GM18870 (cell line): Measurements from ENCODE around the gene PLAGL1.
"Not testable (repeated sequence)": the region's sequence is repeated elsewhere in the genome, so short reads cannot be mapped to it uniquely, and the experiment has no call there.

Experiments used
- ATAC-seq: cut with Tn5 transposase; IDR thresholded peaks from one replicate; pipeline ENCODE4 v1.9.1; 2021; ENCODE audit warnings: moderate library complexity; ENCODE audit not compliant: unreplicated experiment

Gene PLAGL1

DNA sequence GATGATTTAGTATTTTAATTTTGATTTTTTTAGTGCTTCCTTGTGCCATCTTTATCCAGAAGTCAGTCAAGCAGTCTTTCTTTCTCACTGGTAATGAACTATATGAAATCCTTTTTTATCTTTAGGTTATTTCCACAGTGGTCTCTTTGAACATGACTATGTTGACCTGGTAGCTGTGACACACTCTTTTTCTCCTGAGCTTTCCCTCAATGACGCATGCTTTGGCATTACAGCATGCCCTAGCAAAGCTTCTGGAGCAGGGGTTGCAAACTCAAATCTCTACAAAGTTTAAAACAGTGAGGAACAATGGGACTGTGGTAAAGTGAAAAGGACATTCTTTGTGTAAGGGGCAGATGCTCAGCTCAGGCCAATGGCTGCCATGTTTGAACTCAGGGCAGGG lies 4.5 kb upstream of the PLAGL1 start:
- ATAC-seq, result no peak

DNA sequence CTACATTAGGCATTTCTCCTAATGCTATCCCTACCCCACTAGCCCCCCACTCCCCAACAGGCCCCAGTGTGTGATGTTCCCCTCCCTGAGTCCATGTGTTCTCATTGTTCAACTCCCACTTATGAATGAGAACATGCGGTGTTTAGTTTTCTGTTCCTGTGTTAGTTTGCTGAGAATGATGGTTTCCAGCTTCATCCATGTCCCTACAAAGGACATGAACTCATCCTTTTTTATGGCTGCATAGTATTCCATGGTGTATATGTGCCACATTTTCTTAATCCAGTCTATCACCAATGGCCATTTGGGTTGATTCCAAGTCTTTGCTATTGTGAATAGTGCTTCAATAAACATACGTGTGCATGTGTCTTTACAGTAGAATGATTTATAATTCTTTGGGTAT lies 1.6 kb upstream of the PLAGL1 start:
- not testable (repeated sequence) for ATAC-seq

DNA sequence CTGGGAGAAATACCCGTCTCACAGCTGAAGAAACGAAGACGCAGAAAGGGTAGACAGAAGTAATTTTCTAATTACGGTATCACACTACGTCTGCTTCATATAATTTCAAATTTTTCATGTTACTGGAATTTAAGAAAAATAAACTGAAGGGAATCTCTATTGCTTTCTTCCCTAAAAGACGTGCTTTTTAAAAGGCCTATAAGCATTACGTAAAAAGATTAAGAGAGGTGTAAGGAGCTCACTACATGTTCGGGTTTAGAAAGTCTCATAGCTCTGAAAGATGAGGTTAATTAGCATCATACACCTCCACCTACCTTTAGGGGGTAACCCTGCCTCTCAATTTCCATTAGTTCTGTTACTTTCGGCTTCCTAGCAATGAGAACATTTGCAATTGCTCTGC lies 787 bp upstream of the PLAGL1 start:
- no peak for ATAC-seq

DNA sequence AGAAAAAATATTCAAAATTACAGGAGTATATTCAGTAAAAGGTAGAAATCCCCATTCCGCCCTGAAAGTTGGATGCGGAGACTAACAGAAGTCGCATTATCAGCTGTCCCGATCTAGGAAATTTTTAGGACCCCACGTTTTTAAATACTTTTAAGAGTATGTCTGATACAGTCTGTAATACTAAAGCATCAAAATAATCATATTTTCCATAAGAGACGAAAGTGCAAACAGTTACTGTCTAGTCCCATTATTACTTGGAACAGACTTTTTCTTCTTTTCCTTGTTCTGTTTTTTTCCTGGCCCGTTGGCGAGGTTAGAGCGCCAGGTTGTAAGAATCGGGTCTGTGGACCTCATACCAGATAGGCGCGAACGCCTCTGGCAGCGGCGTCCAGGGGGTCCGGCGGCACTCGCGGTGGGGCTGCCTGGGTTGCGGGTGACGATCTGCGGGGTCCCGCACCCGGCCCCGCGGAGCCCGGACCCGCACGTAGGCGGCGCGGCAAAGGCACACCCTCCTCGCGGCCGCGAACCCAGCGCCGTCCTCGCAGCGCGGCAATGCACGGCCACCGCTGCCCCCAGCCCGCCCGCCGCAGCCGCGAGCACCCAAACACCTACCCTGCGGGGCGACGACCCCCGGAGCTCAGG lies 460 bp downstream of the PLAGL1 start:
- ATAC-seq, result no peak

DNA sequence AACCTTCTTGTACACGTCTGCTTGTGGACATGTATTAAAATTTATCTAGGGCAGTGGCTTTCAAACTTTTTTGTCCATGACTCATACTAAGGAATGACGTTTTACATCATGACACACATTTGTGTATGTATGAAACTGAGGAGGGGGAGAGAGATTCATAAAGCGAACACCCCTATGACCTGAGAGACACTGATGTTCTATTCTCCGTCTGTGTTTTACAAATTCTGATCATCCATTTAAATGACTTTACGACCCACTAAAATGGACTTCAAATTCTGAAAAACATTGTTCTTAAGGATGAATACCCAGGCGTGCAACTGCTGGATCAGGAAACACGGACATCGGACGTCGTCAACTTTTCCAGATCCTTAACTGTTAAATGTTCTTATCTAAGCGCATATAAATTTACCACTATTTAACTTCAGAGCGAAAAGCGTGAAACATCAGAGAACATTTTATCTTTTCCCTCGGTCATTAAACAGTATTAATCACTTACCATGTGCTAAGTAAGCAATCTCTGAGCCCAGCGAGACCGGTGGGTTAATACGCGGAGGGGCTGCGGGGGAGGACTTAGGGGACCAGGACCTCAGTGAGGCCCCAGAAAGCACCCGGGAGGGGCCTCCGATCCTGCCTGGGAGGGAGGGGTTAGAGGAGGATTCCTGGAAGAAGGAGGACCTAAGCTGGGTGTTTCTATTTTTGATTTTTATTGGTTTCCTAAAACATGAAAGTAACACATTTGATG lies 1.2 kb downstream of the PLAGL1 start:
- ATAC-seq, result no peak

DNA sequence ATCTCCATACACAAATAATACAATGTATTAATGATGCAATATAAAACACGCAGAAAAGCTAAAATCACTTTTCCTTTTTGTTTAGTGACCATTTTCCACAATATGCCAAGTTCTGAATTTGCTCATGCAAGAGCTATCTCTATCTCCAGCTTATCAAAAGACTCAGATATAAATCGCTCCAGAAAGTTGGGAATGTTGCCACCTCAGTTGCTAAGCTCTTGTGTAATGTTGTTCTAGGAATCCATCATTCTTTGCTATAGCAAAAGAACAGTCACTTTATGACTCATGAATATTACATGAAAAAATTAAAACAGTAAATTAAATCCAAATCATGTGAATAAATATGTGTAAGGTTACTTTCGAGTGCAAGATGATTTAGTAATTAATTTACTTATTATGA lies 8.7 kb downstream of the PLAGL1 start:
- ATAC-seq, result no peak

DNA sequence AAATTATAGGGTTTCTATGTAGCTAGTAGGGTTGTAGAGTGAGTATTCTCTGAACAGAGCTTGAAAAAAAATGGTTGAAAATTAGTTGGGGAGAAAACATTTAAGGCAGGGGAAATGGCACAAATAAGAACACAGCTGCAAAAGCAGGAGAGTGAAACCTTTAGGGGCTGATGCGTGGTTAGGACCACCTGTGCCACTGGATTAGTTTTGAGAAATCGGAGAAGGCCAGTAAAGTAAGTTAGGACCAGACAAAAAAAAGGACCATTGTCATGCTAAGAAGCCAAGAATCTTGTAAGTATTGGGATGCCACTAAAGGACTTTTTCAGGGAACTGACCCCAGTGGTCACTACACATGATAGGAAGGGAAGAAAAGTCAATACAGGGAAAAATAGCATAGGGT lies 9.4 kb downstream of the PLAGL1 start:
- ATAC-seq, result no peak

DNA sequence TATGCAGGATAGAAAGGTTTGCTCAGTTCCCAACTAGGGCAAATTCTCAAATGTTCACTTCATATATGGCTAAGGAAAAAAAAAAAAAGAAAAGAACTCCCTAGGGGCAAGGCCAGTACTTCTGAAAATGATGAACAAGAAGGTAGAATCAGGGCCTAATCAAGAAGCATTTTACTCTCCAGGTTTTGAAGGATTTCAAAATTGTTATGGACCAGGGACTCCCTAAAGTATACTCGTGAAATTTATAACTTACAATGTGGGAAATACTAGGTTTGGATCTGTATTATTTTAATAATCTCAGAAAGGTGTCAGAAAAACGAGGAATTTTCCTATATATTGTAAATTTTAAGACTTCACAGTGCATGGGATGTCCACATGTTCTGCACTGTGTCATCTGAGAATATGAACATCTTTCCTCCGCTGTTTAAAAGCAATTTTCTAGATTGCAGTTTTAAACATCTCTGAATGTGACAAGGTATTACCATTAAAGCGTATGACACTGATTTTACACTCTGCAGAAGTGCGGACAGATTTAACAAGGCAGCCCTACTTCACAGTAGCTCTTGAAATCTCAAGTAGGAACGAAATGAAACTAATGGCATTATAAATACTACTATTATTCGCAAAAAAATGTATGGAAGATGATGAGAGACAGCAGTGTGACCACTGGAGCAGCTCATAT lies 14.0 kb downstream of the PLAGL1 start:
- no peak for ATAC-seq

DNA sequence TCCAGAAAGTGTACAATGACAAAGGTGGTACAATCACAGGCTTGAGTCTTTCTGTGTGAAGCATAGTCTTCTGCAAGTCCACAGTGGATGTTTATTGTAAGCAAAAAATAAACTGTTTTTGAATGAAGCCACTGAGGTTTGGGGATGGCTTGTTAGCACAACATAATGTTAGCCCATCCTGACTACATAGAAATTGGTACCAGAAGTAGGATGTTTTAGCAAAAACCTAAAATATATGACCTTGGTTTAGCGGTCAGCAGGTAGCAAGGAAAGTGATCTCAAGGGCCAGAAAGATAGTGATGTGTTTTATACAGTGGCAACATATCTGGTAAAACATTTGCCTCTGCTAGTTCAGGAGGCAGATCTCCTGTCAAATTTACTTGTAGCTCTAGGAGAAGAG lies 15.8 kb downstream of the PLAGL1 start:
- no peak for ATAC-seq

DNA sequence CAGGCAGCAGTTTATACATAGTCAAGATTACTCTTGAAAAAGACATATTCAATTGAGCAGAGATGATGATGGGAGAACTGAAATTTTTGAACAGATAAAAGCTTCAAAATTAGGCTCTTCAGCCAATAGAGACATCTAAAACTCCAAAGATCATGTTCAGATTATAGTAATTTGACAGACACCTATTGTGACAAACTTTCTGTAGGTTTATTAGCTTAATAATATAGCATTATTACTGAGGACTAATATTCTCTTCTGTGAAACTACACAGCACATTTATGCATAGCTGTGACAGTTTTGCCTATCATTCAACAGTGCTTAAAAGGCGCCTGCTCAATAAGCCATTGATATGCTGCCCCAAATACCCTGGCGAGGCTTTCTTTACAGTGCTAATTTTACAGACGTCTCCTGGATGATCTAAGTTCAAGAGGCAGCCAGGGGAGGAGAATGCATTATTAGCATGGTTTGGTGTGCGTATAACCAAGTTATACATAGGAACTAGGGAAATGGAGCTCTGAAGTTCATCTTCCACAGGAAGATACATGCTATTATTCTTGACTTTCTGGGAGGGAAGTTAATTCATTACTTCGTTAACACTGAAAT lies 21.5 kb downstream of the PLAGL1 start:
- ATAC-seq, result no peak

DNA sequence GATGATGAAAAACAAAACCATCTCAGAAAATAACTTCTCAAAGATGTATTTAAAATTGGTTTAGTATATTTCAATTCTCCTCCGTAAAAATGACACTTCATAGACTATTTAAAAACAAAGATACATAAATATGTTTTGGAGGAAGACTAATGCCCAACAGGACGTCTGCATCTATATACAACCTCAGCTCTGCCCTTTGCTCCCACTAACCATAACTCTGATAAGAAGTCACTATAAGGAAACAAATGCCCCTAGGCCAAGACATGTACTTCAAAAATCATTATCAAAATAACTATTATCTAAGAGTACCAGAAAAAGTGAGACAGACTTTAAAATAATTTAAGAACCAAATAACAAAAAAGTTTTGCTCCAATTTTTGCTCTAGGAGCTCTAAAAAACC lies 23.4 kb downstream of the PLAGL1 start:
- no peak for ATAC-seq

DNA sequence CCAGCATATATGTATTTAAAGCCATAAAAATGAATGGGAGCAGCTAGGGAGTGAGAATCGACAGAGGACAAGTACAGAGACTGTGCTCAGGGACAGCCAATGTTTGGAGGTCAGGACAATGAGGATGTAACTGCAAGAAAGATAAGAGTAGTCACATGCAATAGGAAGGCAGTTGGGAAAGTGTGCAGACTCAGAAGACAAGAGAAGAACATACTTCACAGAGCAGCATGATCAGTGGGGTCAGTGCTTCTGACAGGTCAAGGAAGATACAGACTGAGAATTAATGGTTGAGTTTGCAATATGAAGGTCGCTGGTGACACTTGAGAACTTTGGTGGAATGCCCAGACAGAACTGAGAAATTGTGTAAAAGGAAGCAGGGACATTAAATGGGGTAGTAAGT lies 25.1 kb downstream of the PLAGL1 start:
- ATAC-seq, result no peak

DNA sequence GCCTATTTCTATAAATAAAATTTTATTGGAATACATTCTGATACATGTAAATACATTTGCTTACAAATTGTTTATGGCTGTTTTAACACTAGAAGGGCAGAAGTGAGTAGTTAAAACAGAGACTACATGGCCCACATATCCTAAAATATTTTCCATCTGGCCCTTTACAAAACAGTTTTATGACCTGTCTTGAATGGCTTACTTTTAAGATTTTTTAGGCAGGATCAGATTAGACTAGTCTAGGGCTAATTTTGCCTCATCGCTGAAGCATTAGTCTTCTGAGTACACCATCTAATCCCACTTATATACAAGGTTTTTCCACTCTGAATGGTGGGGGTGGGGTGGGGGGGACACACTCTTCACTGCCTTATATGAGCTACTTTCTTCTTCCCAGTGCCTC lies 27.1 kb downstream of the PLAGL1 start:
- no peak for ATAC-seq

DNA sequence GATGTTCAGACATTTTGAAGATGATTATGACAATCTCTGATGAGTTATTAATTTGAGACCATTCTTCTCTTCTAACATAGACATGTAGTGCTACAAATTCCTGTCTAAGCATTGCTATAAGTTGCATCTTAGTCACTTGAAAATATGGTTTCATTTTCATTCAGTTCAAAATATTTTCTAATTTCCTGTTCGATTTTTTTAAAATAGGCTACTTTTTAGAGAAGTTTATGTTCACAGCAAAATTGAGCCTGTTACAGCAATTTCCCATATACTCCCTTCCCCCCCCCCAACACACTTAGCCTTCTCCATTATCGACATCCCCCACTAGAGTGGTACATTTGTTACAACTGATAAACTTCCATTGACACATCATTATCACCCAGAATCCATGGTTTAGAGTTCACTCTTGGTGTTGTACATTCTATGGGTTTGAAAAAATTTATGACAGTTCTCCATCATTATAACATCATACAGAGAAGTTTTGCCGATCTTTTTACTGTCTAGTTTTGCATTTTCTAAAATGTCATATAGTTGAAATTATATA lies 31.2 kb downstream of the PLAGL1 start:
- ATAC-seq, result no peak

DNA sequence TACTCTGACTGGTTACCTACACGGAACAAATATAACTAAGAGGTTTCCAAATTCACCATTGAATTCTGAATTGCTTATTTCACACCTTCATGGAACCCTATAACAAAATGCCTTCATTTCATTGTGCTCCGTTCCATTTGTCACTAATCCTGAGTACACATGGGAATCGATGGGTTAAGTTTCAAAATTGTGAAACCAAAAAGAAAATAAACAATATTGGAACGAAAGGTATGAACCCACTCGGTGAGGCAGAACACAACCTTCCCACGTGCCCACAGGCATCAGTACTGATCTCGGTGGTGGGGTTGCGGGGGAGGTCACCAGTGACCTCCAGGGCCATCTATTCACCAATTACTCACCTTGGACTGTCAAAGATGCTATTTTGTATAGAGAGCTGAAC lies 34.0 kb downstream of the PLAGL1 start:
- ATAC-seq, result no peak

DNA sequence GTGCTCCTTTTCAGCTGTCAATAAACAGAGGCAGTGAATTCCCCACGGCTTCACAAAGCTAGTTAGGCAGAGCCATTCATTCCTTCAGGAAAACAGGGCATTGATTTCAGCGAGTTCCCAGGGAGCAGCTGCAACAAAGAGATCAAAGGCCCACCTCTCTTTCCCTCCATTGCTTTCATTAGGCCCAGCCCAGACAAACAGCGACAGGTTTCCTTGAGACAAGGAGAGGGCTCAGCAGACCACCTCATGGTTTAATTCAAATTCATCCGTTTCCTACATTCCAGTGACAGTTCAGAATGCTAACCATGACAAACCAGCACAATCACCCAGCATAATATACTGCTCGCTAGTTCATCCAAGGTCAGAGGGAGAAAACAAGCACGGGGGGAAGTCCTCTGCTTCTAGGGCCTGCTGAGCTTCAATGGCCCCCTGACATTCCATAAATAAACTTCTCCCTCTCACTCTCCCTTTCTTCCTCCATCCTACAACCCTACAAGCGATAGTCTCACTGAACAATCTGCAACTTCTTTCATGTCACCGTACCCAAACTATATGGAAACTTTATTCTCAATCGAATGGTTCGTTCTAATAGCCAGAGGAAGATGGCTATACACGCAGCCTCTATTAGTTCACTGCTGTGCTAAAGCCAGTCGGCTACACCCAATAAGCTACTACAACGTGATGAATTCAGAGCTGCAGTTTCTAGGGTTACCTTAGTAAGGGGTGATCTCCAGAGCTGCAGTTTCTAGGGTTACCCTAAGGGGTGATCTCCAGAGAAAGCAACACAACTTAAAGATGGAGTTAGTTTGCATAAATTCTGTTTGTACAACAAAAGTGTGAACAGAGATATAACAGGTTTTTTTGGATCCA lies 34.7 kb downstream of the PLAGL1 start:
- ATAC-seq, result no peak

DNA sequence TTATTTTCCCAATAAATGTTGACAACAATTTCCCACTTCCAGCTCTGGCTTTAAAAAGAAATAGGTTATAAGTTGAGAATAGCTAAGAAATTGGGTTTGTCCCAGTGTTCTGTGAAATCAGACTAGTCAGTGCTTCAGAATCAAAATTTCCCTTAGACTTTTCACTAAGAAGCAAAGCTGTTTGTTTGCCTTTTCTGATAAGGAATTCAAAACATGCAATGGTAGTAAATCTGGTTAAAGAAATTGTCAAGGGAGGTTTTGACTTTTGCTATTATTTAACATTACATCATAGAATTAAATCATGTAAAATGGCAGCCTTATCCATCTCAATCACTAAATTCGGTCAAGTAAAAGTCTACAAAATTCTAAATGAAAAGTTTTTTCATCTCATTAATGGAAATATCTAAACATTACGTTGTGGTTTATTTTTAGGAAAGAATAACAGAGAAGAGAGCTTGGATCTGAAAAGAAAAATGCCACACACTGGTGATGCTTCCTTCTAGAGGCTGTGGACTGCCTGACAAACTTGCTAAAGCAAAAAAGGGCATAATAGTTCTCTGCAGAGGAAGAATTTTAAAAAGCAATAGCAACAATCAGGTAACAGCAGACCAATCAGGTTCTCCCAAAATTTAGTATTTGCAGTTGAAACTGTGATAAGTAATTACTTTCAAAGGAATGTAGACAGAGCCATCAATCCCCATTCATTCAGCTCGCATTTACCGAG lies 36.4 kb downstream of the PLAGL1 start:
- ATAC-seq, result no peak

DNA sequence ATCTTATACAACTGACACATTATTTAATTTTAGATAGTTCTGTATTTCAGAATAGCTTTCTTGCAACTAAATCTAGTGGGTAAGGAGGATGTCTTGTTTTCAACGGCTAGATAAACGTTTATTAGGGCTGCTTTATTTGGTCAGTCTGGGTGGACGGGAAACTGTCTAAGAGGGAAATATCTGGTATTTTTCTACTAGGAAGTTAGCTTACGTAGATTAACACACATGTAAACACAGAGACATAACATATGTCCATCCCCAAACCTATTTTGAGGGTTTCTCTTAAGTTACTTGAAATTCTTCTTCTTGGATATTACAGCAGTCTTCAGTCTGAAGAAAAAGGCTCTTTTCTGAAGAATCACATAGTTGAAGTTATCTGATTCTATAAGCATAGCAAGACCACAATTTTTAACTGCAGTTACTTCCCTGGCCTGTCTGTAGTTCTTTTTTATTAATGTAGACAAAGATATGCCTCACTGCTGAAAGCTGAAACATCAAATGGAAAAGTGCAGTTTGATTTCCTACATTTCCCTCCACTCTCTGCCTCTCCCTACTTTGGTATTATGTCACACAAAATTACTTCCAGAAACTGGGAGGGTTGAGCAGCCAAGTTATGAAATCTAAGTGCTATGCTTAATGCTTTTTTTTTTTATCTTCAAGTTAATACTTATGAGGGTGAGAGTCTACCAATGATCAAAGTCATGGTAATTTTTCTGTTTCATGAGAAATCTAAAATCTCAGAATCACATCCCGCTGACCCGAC lies 37.4 kb downstream of the PLAGL1 start:
- ATAC-seq, result no peak

DNA sequence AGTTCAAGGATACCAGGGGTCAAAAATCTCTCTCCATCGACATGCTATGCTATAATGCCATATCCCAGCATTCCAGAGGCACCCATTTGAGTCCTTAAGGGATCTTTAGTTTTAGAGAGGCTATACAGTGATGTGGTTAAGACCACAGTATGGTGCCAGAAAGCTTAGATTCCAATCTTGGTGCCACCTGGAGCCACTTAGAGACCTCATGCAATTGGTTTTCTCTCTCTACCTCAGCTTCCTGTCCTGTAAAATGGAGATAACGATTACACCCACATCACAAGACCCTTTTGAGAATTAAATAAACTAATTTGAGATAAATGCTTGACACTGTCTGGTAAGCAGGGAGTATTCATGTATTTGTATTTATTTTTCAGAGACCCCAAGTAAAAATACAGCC lies 39.0 kb downstream of the PLAGL1 start:
- ATAC-seq, result no peak
